Measurements from ENCODE around the gene SPON2.

Gene SPON2

GRCh38 chr4:1166509-1167243 lies 5.7 kb downstream of the SPON2 start:
- Histone ChIP-seq H3K4me1 (ENCODE audit: control extremely low read depth in 1 of 4, control insufficient read depth in 4 of 4, insufficient read depth in 4 of 4, low read length in 3 of 4) (peaks cover 0 to 23% (median 14%) of the 10 kb centered on the region in 4 experiments), H3K27me3 (replicated peaks in 2 of 5; ENCODE audit: control insufficient read depth in 4 of 5, insufficient read depth in 5 of 5, low read length in 4 of 5) (peaks cover 0 to 44% (median 17%) of the 10 kb centered on the region in 5 experiments), H3K36me3 (ENCODE audit: control insufficient read depth in 4 of 4, insufficient read depth in 4 of 4, low read length in 3 of 4) (no peaks in the 10 kb centered on the region), H3K27ac (ENCODE audit: insufficient read depth in 1 of 2, low read depth in 1 of 2, low read length in 2 of 2, poor library complexity in 1 of 2, severe bottlenecking in 2 of 2) (no peak overlapping the region), H3K9me3 (ENCODE audit: control extremely low read depth in 1 of 5, control insufficient read depth in 4 of 5, insufficient read depth in 2 of 5, low read depth in 1 of 5, low read length in 4 of 5) (peaks cover 0 to 5% (median 0%) of the 10 kb centered on the region in 5 experiments), H3K4me3 (ENCODE audit: control insufficient read depth in 1 of 7, extremely low read depth in 1 of 7, insufficient read depth in 4 of 7, low read depth in 2 of 7, low read length in 6 of 7) (peak overlapping the region in 2 of 7 experiments; percentile 66 to 81)
- CTCF ChIA-PET: interaction anchor here (0.9 to 2.3 kb wide), 11 partner anchors 8 to 184 kb away, joined by 3 to 9 read pairs (median 5); no protein-coding TSS in a partner anchor
- DNase-seq: peak in 1 of 3 donors; percentile 11
- 64% methylated on average over 21 of the region's 24 CpGs for WGBS (ENCODE audit: insufficient coverage)
- POLR2A ChIA-PET: no interaction called here

DNA sequence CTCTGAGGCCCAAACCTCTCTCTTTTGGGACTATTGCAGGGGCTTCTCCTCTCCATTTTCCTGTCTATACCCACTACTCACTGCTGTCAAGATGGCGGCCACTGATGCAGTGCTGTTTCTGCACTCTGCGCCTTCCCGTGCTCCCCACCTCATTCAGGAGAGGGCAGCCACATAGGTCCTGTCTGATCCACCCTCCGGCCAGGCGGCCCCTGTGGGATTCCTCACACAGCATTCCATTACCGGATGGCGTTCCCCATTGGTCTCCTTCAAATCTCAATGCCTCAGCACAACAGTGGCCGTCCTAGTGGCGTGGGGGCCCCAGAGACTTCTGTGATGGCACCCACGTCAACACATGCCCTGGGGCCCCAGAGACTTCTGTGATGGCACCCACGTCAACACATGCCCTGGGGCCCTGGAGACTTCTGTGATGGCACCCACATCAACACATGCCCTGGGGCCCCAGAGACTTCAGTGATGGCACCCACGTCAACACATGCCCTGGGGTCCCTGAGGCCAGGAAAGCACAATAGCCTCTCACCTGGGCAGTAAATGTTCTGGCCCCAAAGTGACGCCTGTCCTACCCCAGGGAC lies 7.3 kb downstream of the SPON2 start:
- CTCF ChIA-PET: interaction anchor here (1.8 kb wide), 1 partner anchor 181 kb away, joined by 5 read pairs; no protein-coding TSS in a partner anchor
- H3K27me3 ChIP-seq (replicated peaks in 2 of 5; ENCODE audit: control insufficient read depth in 4 of 5, insufficient read depth in 5 of 5, low read length in 4 of 5): peaks cover 0 to 28% (median 10%) of the 10 kb centered on the region in 5 experiments
- H3K36me3 ChIP-seq (ENCODE audit: control insufficient read depth in 4 of 4, insufficient read depth in 4 of 4, low read length in 3 of 4): no peaks in the 10 kb centered on the region
- peaks cover 0 to 12% (median 8%) of the 10 kb centered on the region in 4 experiments for H3K4me1 ChIP-seq (ENCODE audit: control extremely low read depth in 1 of 4, control insufficient read depth in 4 of 4, insufficient read depth in 4 of 4, low read length in 3 of 4)
- peaks cover 0 to 2% (median 0%) of the 10 kb centered on the region in 5 experiments for H3K9me3 ChIP-seq (ENCODE audit: control extremely low read depth in 1 of 5, control insufficient read depth in 4 of 5, insufficient read depth in 2 of 5, low read depth in 1 of 5, low read length in 4 of 5)
- POLR2A ChIA-PET: no interaction called here
- no peak for DNase-seq
- no peak overlapping the region for H3K27ac ChIP-seq (ENCODE audit: insufficient read depth in 1 of 2, low read depth in 1 of 2, low read length in 2 of 2, poor library complexity in 1 of 2, severe bottlenecking in 2 of 2)
- H3K4me3 ChIP-seq (ENCODE audit: control insufficient read depth in 1 of 7, extremely low read depth in 1 of 7, insufficient read depth in 4 of 7, low read depth in 2 of 7, low read length in 6 of 7): no peak overlapping the region
- over 99% methylated on average over 11 of the region's 13 CpGs for WGBS (ENCODE audit: insufficient coverage)

- peaks cover 0 to 22% (median 7%) of the 10 kb centered on the region in 5 experiments for H3K27me3 ChIP-seq (replicated peaks in 2 of 5; ENCODE audit: control insufficient read depth in 4 of 5, insufficient read depth in 5 of 5, low read length in 4 of 5)
- POLR2A ChIA-PET: no interaction called here
- peaks cover 0 to 12% (median 8%) of the 10 kb centered on the region in 4 experiments for H3K4me1 ChIP-seq (ENCODE audit: control extremely low read depth in 1 of 4, control insufficient read depth in 4 of 4, insufficient read depth in 4 of 4, low read length in 3 of 4)
- no peak overlapping the region for H3K27ac ChIP-seq (ENCODE audit: insufficient read depth in 1 of 2, low read depth in 1 of 2, low read length in 2 of 2, poor library complexity in 1 of 2, severe bottlenecking in 2 of 2)
- 100% methylated on average over 5 of the region's 5 CpGs for WGBS (ENCODE audit: insufficient coverage)
- peaks cover 0 to 4% (median 0%) of the 10 kb centered on the region in 5 experiments for H3K9me3 ChIP-seq (ENCODE audit: control extremely low read depth in 1 of 5, control insufficient read depth in 4 of 5, insufficient read depth in 2 of 5, low read depth in 1 of 5, low read length in 4 of 5)
- H3K36me3 ChIP-seq (ENCODE audit: control insufficient read depth in 4 of 4, insufficient read depth in 4 of 4, low read length in 3 of 4): no peaks in the 10 kb centered on the region
- CTCF ChIA-PET: interaction anchor here (0.9 to 1.2 kb wide), 3 partner anchors 15 to 28 kb away, joined by 3 read pairs; no protein-coding TSS in a partner anchor
- DNase-seq: no peak
- no peak overlapping the region for H3K4me3 ChIP-seq (ENCODE audit: control insufficient read depth in 1 of 7, extremely low read depth in 1 of 7, insufficient read depth in 4 of 7, low read depth in 2 of 7, low read length in 6 of 7)
Observed at GRCh38 chr4:1164444-1164843, 7.9 kb downstream of the SPON2 start.

DNA sequence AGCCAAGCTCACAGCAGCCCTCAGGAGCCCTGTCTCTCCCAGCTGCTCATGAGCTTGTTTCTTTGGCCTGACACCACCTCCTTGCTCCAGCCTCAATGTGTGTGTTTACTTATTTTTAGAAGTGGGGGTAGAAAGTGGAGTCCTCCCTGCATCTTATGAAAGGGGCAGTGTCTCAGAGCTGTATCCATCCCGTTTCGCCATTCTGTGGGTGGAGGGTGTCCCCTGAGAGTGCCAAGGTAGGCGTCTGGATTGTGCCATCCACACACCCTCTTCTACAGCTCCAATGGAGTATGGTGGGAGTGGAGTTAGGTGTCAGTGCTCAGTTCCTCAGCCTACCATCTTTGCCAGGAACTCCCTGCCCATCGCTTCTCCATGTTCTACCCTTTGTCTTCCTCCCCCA lies 8.3 kb downstream of the SPON2 start:
- ChIA-PET CTCF (interaction anchor here (0.9 to 1.2 kb wide), 3 partner anchors 14 to 28 kb away, joined by 3 read pairs; no protein-coding TSS in a partner anchor), POLR2A (no interaction called here)
- WGBS (ENCODE audit: insufficient coverage): no CpG with 5 or more reads among the region's 4 CpGs

GRCh38 chr4:1160351-1160750 lies 12.0 kb downstream of the SPON2 start:
- Histone ChIP-seq H3K4me3 (ENCODE audit: control insufficient read depth in 1 of 7, extremely low read depth in 1 of 7, insufficient read depth in 4 of 7, low read depth in 2 of 7, low read length in 6 of 7) (no peak overlapping the region), H3K36me3 (ENCODE audit: control insufficient read depth in 4 of 4, insufficient read depth in 4 of 4, low read length in 3 of 4) (no peaks in the 10 kb centered on the region), H3K27me3 (replicated peaks in 2 of 5; ENCODE audit: control insufficient read depth in 4 of 5, insufficient read depth in 5 of 5, low read length in 4 of 5) (peaks cover 0 to 14% (median 3%) of the 10 kb centered on the region in 5 experiments), H3K27ac (ENCODE audit: insufficient read depth in 1 of 2, low read depth in 1 of 2, low read length in 2 of 2, poor library complexity in 1 of 2, severe bottlenecking in 2 of 2) (no peak overlapping the region), H3K4me1 (ENCODE audit: control extremely low read depth in 1 of 4, control insufficient read depth in 4 of 4, insufficient read depth in 4 of 4, low read length in 3 of 4) (no peaks in the 10 kb centered on the region), H3K9me3 (ENCODE audit: control extremely low read depth in 1 of 5, control insufficient read depth in 4 of 5, insufficient read depth in 2 of 5, low read depth in 1 of 5, low read length in 4 of 5) (peaks cover 4 to 29% (median 10%) of the 10 kb centered on the region in 5 experiments)
- ChIA-PET POLR2A (no interaction called here), CTCF (no interaction called here)
- no peak for DNase-seq
- no CpG with 5 or more reads among the region's 1 CpG for WGBS (ENCODE audit: insufficient coverage)

More for the DNA sequence above, 8.3 kb downstream of the SPON2 start:
- no peak overlapping the region for H3K4me3 ChIP-seq (ENCODE audit: control insufficient read depth in 1 of 7, extremely low read depth in 1 of 7, insufficient read depth in 4 of 7, low read depth in 2 of 7, low read length in 6 of 7)
- peaks cover 0 to 12% (median 8%) of the 10 kb centered on the region in 4 experiments for H3K4me1 ChIP-seq (ENCODE audit: control extremely low read depth in 1 of 4, control insufficient read depth in 4 of 4, insufficient read depth in 4 of 4, low read length in 3 of 4)
- H3K27me3 ChIP-seq (replicated peaks in 2 of 5; ENCODE audit: control insufficient read depth in 4 of 5, insufficient read depth in 5 of 5, low read length in 4 of 5): peaks cover 0 to 18% (median 9%) of the 10 kb centered on the region in 5 experiments
- H3K36me3 ChIP-seq (ENCODE audit: control insufficient read depth in 4 of 4, insufficient read depth in 4 of 4, low read length in 3 of 4): no peaks in the 10 kb centered on the region
- H3K27ac ChIP-seq (ENCODE audit: insufficient read depth in 1 of 2, low read depth in 1 of 2, low read length in 2 of 2, poor library complexity in 1 of 2, severe bottlenecking in 2 of 2): no peak overlapping the region
- DNase-seq: no peak
- H3K9me3 ChIP-seq (ENCODE audit: control extremely low read depth in 1 of 5, control insufficient read depth in 4 of 5, insufficient read depth in 2 of 5, low read depth in 1 of 5, low read length in 4 of 5): peaks cover 0 to 8% (median 1%) of the 10 kb centered on the region in 5 experiments

DNA sequence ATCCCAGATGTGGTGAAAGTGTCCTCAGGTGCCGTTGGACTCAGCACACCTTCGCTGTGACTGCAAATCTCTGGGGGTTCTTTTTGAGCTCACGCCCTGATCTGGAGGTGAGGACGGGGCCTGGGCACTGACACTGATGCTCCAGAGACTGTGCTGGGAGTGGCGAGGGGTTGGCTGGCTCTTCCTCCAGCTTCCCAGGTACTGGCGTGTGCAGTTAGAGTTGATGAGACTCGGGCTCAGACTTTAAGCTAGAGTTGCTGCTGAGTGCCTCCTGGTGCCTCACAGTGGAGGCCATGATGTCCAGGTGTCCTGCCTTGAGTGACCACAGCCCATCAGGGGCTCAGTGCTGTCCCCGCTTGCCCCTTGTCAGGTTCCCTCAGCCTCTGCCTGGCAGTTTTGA lies 16.3 kb downstream of the SPON2 start:
- DNase-seq: no peak
- 97% methylated on average over 8 of the region's 8 CpGs for WGBS (ENCODE audit: insufficient coverage)
- H3K4me1 ChIP-seq (ENCODE audit: control extremely low read depth in 1 of 4, control insufficient read depth in 4 of 4, insufficient read depth in 4 of 4, low read length in 3 of 4): no peaks in the 10 kb centered on the region
- H3K27me3 ChIP-seq (replicated peaks in 2 of 5; ENCODE audit: control insufficient read depth in 4 of 5, insufficient read depth in 5 of 5, low read length in 4 of 5): peaks cover 2 to 34% (median 15%) of the 10 kb centered on the region in 5 experiments
- CTCF ChIA-PET: interaction anchor here (0.8 kb wide), 1 partner anchor 112 kb away, joined by 3 read pairs; no protein-coding TSS in a partner anchor
- no peak overlapping the region for H3K27ac ChIP-seq (ENCODE audit: insufficient read depth in 1 of 2, low read depth in 1 of 2, low read length in 2 of 2, poor library complexity in 1 of 2, severe bottlenecking in 2 of 2)
- H3K9me3 ChIP-seq (ENCODE audit: control extremely low read depth in 1 of 5, control insufficient read depth in 4 of 5, insufficient read depth in 2 of 5, low read depth in 1 of 5, low read length in 4 of 5): peaks cover 4 to 29% (median 10%) of the 10 kb centered on the region in 5 experiments
- POLR2A ChIA-PET: no interaction called here
- no peaks in the 10 kb centered on the region for H3K36me3 ChIP-seq (ENCODE audit: control insufficient read depth in 4 of 4, insufficient read depth in 4 of 4, low read length in 3 of 4)
- H3K4me3 ChIP-seq (ENCODE audit: control insufficient read depth in 1 of 7, extremely low read depth in 1 of 7, insufficient read depth in 4 of 7, low read depth in 2 of 7, low read length in 6 of 7): no peak overlapping the region
